Loucy (cell line): ENCODE results near the gene CAPN9.

ENCODE experiments used
- CTCF ChIP-seq: fragments of 200-600 bp; sonication (generic); conservative IDR thresholded peaks from 2 replicates; pipeline ENCODE4 v1.5.1; 2014; ENCODE audit warnings: mild to moderate bottlenecking, antibody characterized with exemption, low read length
- EZH2phosphoT487 ChIP-seq: fragments of 200-600 bp; IDR thresholded peaks from 2 replicates; pipeline ENCODE4 v1.6.1; 2018; ENCODE audit warnings: antibody characterized with exemption, mild to moderate bottlenecking, moderate library complexity, borderline replicate concordance

DNA sequence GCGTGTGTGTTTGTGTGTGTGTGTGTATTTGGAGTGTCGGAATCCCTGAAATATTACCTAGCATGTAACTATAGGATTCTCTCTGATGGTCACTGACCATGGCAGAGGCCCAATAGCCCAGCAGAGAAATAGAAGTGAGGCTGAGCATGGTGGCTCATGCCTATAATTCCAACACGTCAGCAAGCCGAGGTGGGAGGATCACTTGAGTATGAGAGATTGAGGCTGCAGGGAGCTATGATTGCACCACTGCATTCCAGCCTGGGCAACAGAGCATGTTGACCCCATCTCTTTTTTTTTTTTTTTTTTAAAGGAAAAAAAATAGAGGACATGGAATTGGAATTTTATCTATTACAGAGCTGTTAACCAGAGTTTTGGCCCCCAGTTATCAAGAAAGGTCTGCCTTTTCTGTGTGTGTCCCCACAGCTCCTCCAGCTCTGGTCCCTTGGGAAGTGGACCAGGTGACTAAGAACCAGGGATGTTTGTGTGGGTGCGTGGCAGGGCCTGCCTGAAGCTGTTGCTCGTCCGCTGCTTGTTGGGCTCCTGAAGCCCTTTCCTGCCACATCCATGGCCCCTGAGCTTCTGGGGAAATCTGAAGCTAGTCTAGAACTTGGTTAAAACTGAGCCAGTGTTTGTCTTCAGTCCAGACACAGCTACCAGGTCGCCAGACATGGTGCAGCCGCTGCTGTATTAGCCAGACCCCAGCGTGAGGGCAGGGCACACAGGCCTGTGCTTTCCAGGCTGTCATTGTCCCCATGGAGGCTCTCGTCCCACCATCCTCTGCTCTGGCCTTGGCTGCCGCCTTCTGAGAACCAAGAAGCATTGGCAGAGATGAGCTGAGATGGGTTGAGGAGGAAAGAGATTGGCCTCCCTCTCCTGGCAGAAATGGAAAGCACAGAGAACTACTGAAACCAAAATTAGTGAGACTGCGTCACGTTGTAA, 25.5 kb downstream of the CAPN9 start:
- no peak for TF ChIP-seq CTCF
- no peak for TF ChIP-seq EZH2phosphoT487
